ENCODE data around the gene GOLIM4.

DNA sequence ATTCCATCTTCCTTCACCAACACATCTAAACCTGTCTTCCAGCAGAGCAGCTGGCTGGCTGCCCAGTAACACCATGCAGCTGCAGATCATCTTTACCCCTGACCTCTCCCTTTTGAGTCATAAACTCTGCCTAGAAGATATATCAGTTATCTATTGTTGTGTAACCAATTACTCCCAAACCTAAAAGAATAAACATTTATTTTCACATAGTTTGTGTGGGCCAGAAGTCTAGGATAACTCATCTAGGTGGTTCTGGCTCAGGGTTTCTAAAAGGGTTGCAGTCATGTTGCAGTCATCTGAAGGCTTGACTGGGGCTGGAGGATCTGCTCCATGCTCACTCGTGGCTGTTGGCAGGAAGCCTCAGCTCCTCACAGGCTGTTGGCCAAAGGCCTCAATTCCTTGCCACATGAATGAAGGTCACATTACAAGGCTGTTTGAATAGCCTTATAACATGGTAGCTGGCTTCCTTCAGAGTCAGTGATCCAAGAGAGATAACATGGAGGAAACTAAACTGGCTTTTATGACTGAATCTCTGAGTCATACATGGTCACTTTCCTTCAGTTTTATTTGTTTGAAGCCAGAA is 92.8 kb downstream of the GOLIM4 start:
- TF ChIP-seq, protein P1, sequence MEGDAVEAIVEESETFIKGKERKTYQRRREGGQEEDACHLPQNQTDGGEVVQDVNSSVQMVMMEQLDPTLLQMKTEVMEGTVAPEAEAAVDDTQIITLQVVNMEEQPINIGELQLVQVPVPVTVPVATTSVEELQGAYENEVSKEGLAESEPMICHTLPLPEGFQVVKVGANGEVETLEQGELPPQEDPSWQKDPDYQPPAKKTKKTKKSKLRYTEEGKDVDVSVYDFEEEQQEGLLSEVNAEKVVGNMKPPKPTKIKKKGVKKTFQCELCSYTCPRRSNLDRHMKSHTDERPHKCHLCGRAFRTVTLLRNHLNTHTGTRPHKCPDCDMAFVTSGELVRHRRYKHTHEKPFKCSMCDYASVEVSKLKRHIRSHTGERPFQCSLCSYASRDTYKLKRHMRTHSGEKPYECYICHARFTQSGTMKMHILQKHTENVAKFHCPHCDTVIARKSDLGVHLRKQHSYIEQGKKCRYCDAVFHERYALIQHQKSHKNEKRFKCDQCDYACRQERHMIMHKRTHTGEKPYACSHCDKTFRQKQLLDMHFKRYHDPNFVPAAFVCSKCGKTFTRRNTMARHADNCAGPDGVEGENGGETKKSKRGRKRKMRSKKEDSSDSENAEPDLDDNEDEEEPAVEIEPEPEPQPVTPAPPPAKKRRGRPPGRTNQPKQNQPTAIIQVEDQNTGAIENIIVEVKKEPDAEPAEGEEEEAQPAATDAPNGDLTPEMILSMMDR (conservative IDR thresholded peaks at IDR 0.05; ENCODE audit: low read depth, low read length) = no peak
- TF ChIP-seq EZH2 (IDR thresholded peaks at IDR 0.05; ENCODE audit: borderline replicate concordance, low read depth, low read length, poor library complexity, severe bottlenecking) = no peak

Measured in A673 (cell line).